ENCODE results near the gene GDPD3. TPM values are rescaled to one million over a fixed set of nuclear protein-coding genes. Genes with fewer than 3 reads are reported as not detected.
A peak's percentile ranks its signal among the peaks of the same experiment; 100 is the strongest.

The GDPD3 gene, protein sequence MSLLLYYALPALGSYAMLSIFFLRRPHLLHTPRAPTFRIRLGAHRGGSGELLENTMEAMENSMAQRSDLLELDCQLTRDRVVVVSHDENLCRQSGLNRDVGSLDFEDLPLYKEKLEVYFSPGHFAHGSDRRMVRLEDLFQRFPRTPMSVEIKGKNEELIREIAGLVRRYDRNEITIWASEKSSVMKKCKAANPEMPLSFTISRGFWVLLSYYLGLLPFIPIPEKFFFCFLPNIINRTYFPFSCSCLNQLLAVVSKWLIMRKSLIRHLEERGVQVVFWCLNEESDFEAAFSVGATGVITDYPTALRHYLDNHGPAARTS
- total RNA-seq, result 1 to 10 TPM; 1.6 to 5.6 TPM

DNA sequence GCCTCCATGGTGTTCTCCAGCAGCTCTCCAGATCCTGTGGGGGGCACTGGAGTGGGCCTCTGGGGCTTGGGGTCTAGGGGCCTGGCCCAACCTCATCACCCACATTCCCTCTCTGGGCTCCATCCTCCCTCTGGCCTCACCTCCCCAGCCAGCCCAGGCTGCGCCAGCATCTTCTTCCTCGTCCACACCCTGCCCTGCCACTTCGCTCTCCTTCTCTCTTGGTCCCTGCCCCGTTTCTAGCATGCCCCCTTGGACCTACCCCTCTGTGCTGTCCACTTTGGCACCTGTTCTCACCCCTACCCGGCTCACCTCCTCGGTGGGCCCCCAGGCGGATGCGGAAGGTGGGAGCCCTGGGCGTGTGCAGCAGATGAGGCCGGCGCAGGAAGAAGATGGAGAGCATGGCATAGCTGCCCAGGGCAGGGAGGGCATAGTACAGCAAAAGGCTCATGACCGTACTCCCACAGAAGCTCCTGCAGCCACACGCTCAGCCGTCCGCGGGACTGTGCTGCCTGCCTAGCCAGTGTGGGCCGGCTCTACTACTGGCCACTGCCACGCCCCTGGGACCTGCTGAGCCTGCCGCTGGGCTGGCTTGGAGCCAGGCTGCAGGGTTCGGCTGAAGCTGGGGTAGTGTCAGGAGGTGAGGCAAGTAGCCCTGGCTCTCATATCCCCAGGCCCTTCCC, at the start of gene GDPD3:
GDPD3 (minus strand) TSS at position 507 of the 680 bp plus-strand sequence; CDS start at position 448, 59 bp downstream.
- Mint-ChIP-seq H3K4me1 (ENCODE audit: low read depth in 2 of 2) (peaks cover 0 to 4% of the 10 kb centered on the region in 2 donors), H3K9me3 (no peaks in the 10 kb centered on the region), H3K27ac (no peak within 1 kb of the TSS), H3K4me3 (no peak within 1 kb of the TSS), H3K36me3 (no peaks in the 10 kb centered on the region), H3K27me3 (no peaks in the 10 kb centered on the region)
- ATAC-seq (peak; percentile 13 to 18), DNase-seq (ENCODE audit: low spot score) (no peak)

- Mint-ChIP-seq H3K4me3 (no peak overlapping the region), H3K4me1 (ENCODE audit: low read depth in 2 of 2) (peaks cover under 1 to 7% of the 10 kb centered on the region in 2 donors), H3K9me3 (no peaks in the 10 kb centered on the region), H3K27ac (no peak overlapping the region), H3K27me3 (no peaks in the 10 kb centered on the region), H3K36me3 (no peaks in the 10 kb centered on the region)
- ATAC-seq (no peak), DNase-seq (ENCODE audit: low spot score) (no peak)
Observed at GRCh38 chr16:30157214-30157613, 43.9 kb upstream of the GDPD3 start.

- ATAC-seq, result no peak
- no peaks in the 10 kb centered on the region for H3K9me3 Mint-ChIP-seq
- no peak overlapping the region for H3K27ac Mint-ChIP-seq
- no peak overlapping the region for H3K4me3 Mint-ChIP-seq
- DNase-seq (ENCODE audit: low spot score), result no peak
- no peaks in the 10 kb centered on the region for H3K27me3 Mint-ChIP-seq
- no peaks in the 10 kb centered on the region for H3K36me3 Mint-ChIP-seq
- H3K4me1 Mint-ChIP-seq (ENCODE audit: low read depth in 2 of 2), result no peaks in the 10 kb centered on the region
Observed at GRCh38 chr16:30155188-30155587, 41.9 kb upstream of the GDPD3 start.

DNA sequence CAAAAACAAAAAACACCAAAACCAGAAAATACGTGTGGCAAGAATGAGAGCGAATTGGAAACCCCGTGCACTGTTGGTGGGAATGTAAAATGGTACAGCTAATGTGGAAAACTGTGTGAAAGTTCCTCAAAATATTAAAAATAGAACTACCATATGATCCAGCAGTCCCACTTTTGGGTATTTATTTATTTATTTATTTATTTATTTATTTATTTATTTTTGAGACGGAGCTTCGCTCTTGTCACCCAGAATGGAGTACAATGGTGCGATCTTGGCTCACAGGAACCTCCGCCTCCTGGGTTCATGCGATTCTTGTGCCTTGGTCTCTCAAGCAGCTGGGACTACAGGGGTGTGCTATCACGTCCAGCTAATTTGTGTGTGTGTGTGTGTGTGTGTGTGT, 39.2 kb upstream of the GDPD3 start:
- no peak for DNase-seq (ENCODE audit: low spot score)
- Mint-ChIP-seq H3K9me3 (peaks cover 3% of the 10 kb centered on the region), H3K4me1 (ENCODE audit: low read depth in 2 of 2) (no peaks in the 10 kb centered on the region), H3K36me3 (peaks cover 6% of the 10 kb centered on the region), H3K4me3 (no peak overlapping the region), H3K27ac (no peak overlapping the region), H3K27me3 (no peaks in the 10 kb centered on the region)
- no peak for ATAC-seq

DNA sequence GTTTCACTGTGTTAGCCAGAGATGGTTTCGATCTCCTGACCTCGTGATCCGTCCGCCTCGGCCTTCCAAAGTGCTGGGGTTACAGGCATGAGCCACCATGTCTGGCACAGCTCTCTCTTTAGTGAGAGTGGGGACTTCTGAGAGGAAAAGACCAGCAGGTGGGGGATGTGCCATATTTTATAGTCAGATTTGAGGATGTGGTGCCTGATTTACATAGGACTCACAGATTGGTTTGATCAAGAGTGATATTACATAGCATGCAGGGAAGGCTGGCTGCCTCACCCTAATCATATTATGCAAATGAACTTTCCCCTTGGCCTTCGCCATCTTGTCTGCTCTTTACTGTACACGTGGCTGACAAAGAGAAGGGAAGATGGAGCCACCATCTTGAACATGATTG, 37.8 kb upstream of the GDPD3 start:
- Mint-ChIP-seq H3K4me1 (ENCODE audit: low read depth in 2 of 2) (no peaks in the 10 kb centered on the region), H3K9me3 (peaks cover 3% of the 10 kb centered on the region), H3K27me3 (no peaks in the 10 kb centered on the region), H3K36me3 (peaks cover 6% of the 10 kb centered on the region), H3K27ac (no peak overlapping the region), H3K4me3 (no peak overlapping the region)
- DNase-seq (ENCODE audit: low spot score) (no peak), ATAC-seq (no peak)

GRCh38 chr16:30149250-30149930, 36.1 kb upstream of the GDPD3 start:
- H3K27me3 Mint-ChIP-seq, result no peaks in the 10 kb centered on the region
- peak overlapping the region in 1 of 2 donors; percentile 18 for H3K27ac Mint-ChIP-seq

GRCh38 chr16:30147843-30148510, 34.6 kb upstream of the GDPD3 start:
- DNase-seq (ENCODE audit: low spot score) (no peak), ATAC-seq (no peak)
- H3K4me3 Mint-ChIP-seq, result no peak overlapping the region
- peaks cover 3% of the 10 kb centered on the region for H3K9me3 Mint-ChIP-seq
- peaks cover 6% of the 10 kb centered on the region for H3K36me3 Mint-ChIP-seq
- H3K27ac Mint-ChIP-seq, result no peak overlapping the region
- H3K27me3 Mint-ChIP-seq, result no peaks in the 10 kb centered on the region
- H3K4me1 Mint-ChIP-seq (ENCODE audit: low read depth in 2 of 2), result peaks cover 10 to 12% of the 10 kb centered on the region in 2 donors

More at GRCh38 chr16:30149250-30149930, 36.1 kb upstream of the GDPD3 start:
- Mint-ChIP-seq H3K4me3 (no peak overlapping the region), H3K9me3 (peaks cover 3% of the 10 kb centered on the region), H3K4me1 (ENCODE audit: low read depth in 2 of 2) (peaks cover 4 to 6% of the 10 kb centered on the region in 2 donors), H3K36me3 (peaks cover 6% of the 10 kb centered on the region)
- ATAC-seq (no peak), DNase-seq (ENCODE audit: low spot score) (no peak)

- Mint-ChIP-seq H3K4me3 (no peak overlapping the region), H3K27me3 (no peaks in the 10 kb centered on the region), H3K4me1 (ENCODE audit: low read depth in 2 of 2) (peaks cover 11 to 13% of the 10 kb centered on the region in 2 donors), H3K27ac (no peak overlapping the region), H3K9me3 (peaks cover 3% of the 10 kb centered on the region), H3K36me3 (peaks cover 6% of the 10 kb centered on the region)
- ATAC-seq, result no peak
- DNase-seq (ENCODE audit: low spot score), result no peak
Observed at GRCh38 chr16:30145657-30146056, 32.3 kb upstream of the GDPD3 start.

- Mint-ChIP-seq H3K36me3 (peaks cover 6% of the 10 kb centered on the region), H3K4me3 (no peak overlapping the region), H3K4me1 (ENCODE audit: low read depth in 2 of 2) (peaks cover 13 to 16% of the 10 kb centered on the region in 2 donors), H3K27ac (no peak overlapping the region), H3K27me3 (no peaks in the 10 kb centered on the region), H3K9me3 (peaks cover 3% of the 10 kb centered on the region)
- DNase-seq (ENCODE audit: low spot score) (no peak), ATAC-seq (no peak)
Observed at GRCh38 chr16:30144917-30145316, 31.6 kb upstream of the GDPD3 start.

- Mint-ChIP-seq H3K4me3 (no peak overlapping the region), H3K27ac (no peak overlapping the region), H3K36me3 (no peaks in the 10 kb centered on the region), H3K9me3 (no peaks in the 10 kb centered on the region), H3K4me1 (ENCODE audit: low read depth in 2 of 2) (peaks cover 16 to 20% of the 10 kb centered on the region in 2 donors), H3K27me3 (no peaks in the 10 kb centered on the region)
- DNase-seq (ENCODE audit: low spot score), result no peak
- no peak for ATAC-seq
Observed at GRCh38 chr16:30144017-30144416, 30.7 kb upstream of the GDPD3 start.

DNA sequence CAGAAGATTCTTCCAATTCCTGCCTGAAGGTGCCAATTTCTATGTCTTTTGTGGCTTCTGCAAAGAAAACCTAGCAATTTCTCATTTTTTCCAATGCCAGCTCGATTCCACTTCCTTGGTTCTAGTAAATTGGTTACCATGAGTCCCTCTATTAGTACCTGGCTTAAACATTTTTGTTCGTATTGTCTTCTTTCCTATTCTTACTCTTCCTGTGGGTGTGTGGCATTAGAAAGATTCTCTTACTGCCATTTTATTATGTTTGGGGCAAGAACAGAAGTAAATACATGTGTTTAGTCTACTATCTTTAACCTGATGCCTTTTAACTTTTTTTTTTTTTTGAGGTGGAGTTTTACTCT, 30.0 kb upstream of the GDPD3 start:
- no peaks in the 10 kb centered on the region for H3K9me3 Mint-ChIP-seq
- DNase-seq (ENCODE audit: low spot score) (no peak), ATAC-seq (no peak)
- H3K27me3 Mint-ChIP-seq, result no peaks in the 10 kb centered on the region
- H3K4me1 Mint-ChIP-seq (ENCODE audit: low read depth in 2 of 2), result peaks cover 16 to 20% of the 10 kb centered on the region in 2 donors
- peak overlapping the region; percentile 58 to 71 for H3K27ac Mint-ChIP-seq
- no peak overlapping the region for H3K4me3 Mint-ChIP-seq
- no peaks in the 10 kb centered on the region for H3K36me3 Mint-ChIP-seq

DNA sequence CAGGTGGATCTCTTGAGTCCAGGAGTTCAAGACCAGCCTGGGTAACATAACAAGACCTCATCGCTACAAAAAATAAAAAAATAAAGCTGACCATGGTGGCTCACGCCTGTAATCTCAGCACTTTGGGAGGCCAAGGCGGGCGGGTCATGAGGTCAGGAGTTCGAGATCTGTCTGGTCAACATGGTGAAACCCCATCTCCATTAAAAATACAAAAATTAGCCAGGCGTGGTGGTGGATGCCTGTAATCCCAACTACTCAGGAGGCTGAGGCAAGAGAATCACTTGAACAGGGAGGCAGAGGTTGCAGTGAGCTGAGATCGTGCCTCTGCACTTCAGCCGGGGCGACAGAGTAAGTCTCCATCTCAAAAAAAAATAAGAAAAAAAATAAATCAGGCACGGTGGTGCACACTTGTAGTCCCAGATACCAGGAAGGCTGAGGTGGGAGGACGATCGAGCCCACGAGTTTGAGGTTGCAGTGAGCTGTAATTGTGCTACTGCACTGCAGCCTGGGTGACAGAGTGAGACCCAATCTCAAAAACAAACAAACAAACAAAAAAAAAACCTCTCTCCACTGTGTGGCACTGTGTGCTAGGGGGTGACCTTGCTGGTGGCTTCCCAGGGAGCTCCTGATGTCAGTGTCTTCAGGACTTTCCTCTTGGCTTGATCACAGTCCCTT, 29.5 kb upstream of the GDPD3 start:
- Mint-ChIP-seq H3K4me1 (ENCODE audit: low read depth in 2 of 2) (peaks cover 16 to 20% of the 10 kb centered on the region in 2 donors), H3K36me3 (no peaks in the 10 kb centered on the region), H3K27me3 (no peaks in the 10 kb centered on the region), H3K9me3 (no peaks in the 10 kb centered on the region), H3K27ac (peak overlapping the region; percentile 58 to 71), H3K4me3 (no peak overlapping the region)
- DNase-seq (ENCODE audit: low spot score) (no peak), ATAC-seq (peak in 1 of 2 donors; percentile 63)

DNA sequence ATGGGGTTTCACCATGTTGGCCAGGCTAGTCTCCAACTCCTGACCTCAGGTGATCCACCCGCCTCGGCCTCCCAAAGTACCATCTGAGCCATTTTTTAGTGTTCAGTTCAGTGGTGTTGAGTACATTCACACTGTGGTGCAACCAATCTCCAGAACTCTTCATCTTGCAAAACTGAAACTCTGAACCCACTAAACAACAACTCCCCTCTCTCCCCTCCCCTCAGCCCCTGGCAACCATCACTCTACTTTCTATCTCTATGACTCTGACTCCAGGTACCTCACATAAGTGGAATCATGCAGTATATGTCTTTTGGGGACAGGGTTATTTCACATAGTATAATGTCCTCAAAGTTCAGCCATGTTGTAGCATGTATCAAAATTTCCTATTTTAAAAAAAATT, 28.4 kb upstream of the GDPD3 start:
- DNase-seq (ENCODE audit: low spot score) (no peak), ATAC-seq (no peak)
- Mint-ChIP-seq H3K27ac (no peak overlapping the region), H3K27me3 (no peaks in the 10 kb centered on the region), H3K9me3 (no peaks in the 10 kb centered on the region), H3K4me1 (ENCODE audit: low read depth in 2 of 2) (peaks cover 16 to 20% of the 10 kb centered on the region in 2 donors), H3K4me3 (no peak overlapping the region), H3K36me3 (no peaks in the 10 kb centered on the region)
